ENCODE results near the gene SLITRK3. TPM values are rescaled to one million over a fixed set of nuclear protein-coding genes. Genes with fewer than 3 reads are reported as not detected.

The SLITRK3 gene
- total and polyA plus RNA-seq, 2 experiments from 2014 or later: 1.2 to 1.7 TPM

GRCh38 chr3:165159760-165160421 is 36.3 kb downstream of the SLITRK3 start:
- Histone ChIP-seq H3K27me3 (ENCODE audit: insufficient read depth) (no peaks in the 10 kb centered on the region), H3K36me3 (ENCODE audit: insufficient read depth) (no peaks in the 10 kb centered on the region), H3K4me1 (ENCODE audit: insufficient read depth) (no peaks in the 10 kb centered on the region), H3K9me2 (ENCODE audit: insufficient read depth) (no peaks in the 10 kb centered on the region), H3F3A (replicated peaks; ENCODE audit: low read depth) (no peaks in the 10 kb centered on the region), H2AFZ (no peak overlapping the region; the same call in 1 of the 2 replicates), H4K20me1 (replicated peaks; ENCODE audit: insufficient read depth) (no peaks in the 10 kb centered on the region), H3K4me2 (no peak overlapping the region), H3K27ac (ENCODE audit: low read depth) (no peak overlapping the region), H3K79me2 (replicated peaks; ENCODE audit: insufficient read depth) (no peaks in the 10 kb centered on the region), H3K4me3 (no peak overlapping the region)
- Mint-ChIP-seq H3K36me3 (ENCODE audit: low read depth) (no peaks in the 10 kb centered on the region), H3K27ac (no peak overlapping the region), H3K27me3 (ENCODE audit: insufficient read depth, low read depth, poor library complexity) (no peaks in the 10 kb centered on the region), H3K4me3 (no peak overlapping the region), H3K9me3 (no peaks in the 10 kb centered on the region), H3K4me1 (no peaks in the 10 kb centered on the region)
- DNase-seq (ENCODE audit: low spot score): peak; percentile 7
- TF ChIP-seq ZNF331 (CRISPR knock-in tag; IDR thresholded peaks at IDR 0.05; ENCODE audit: low read depth): no peak
- TF ChIP-seq ZNF462 (CRISPR knock-in tag; IDR thresholded peaks at IDR 0.05): no peak
- TF ChIP-seq CTCF (conservative IDR thresholded peaks at IDR 0.05; ENCODE audit: low read depth in 2 of 2): no peak
- no peak for TF ChIP-seq ZNF114 (CRISPR knock-in tag; IDR thresholded peaks at IDR 0.05)
- TF ChIP-seq EZH2 (IDR thresholded peaks at IDR 0.05; ENCODE audit: low read depth, unreplicated experiment): no peak
- no peak for TF ChIP-seq NANOG (IDR thresholded peaks at IDR 0.05; ENCODE audit: borderline replicate concordance)
- no peak for TF ChIP-seq REST (IDR thresholded peaks at IDR 0.05; ENCODE audit: unreplicated experiment)
- no peak for TF ChIP-seq STAT1 (IDR thresholded peaks at IDR 0.05; ENCODE audit: unreplicated experiment)
- TF ChIP-seq ETS1 (IDR thresholded peaks at IDR 0.05): no peak
- no peak for TF ChIP-seq CREB1 (CRISPR knock-in tag; IDR thresholded peaks at IDR 0.05; ENCODE audit: low read depth)
- TF ChIP-seq EZH2phosphoT487 (IDR thresholded peaks at IDR 0.05; ENCODE audit: unreplicated experiment): no peak
- no peak for TF ChIP-seq JUNB (IDR thresholded peaks at IDR 0.05; ENCODE audit: unreplicated experiment)
- no peak for TF ChIP-seq POLR2AphosphoS5 (IDR thresholded peaks at IDR 0.05; ENCODE audit: low read depth)
- ATAC-seq: no peak

All from GM23338 (cell line).